Muscle of leg (tissue), 11 donors: ENCODE data around the gene CHN1. TPM values are rescaled to one million over a fixed set of nuclear protein-coding genes. Genes with fewer than 3 reads are reported as not detected.

Experiments
- DNase-seq: peaks from one replicate; pipeline ENCODE4 v3.0.0; 2013
- H3K27ac ChIP-seq: one replicate; pipeline ENCODE4 v1.5.1; 2013; ENCODE audit warnings: mild to moderate bottlenecking, low read length, control low read depth
- H3K27me3 ChIP-seq: one replicate; pipeline ENCODE4 v1.6.1; 2013; ENCODE audit warnings: low read length; ENCODE audit not compliant: control insufficient read depth, insufficient read depth
- H3K36me3 ChIP-seq: one replicate; pipeline ENCODE4 v1.6.1; 2013; ENCODE audit warnings: low read length; ENCODE audit not compliant: control insufficient read depth, insufficient read depth
- H3K4me1 ChIP-seq: one replicate; pipeline ENCODE4 v1.6.1; 2013; ENCODE audit warnings: low read length; ENCODE audit not compliant: control insufficient read depth, insufficient read depth
- H3K4me3 ChIP-seq: one replicate; pipeline ENCODE4 v1.5.1; 2013; ENCODE audit warnings: low read length, control low read depth
- H3K9me3 ChIP-seq: replicated peaks from 2 replicates; pipeline ENCODE4 v1.6.1; 2013; ENCODE audit warnings: low read depth, low read length; ENCODE audit not compliant: control insufficient read depth
- WGBS: methylation state at CpG from one replicate; pipeline ENCODE4 v1.1.5; 2013; ENCODE audit warnings: missing lambda C conversion rate; ENCODE audit not compliant: insufficient coverage; 5-methylcytosine and 5-hydroxymethylcytosine counted together
- polyA plus RNA-seq, 8 donors: library from polyadenylated mRNA; unstranded; fragments of 120-200 nt; gene quantifications; one replicate each; pipeline versions ENCODE4 v1.2.1 to v1.2.3, GENCODE V29; 2013; ENCODE audit warnings: inconsistent platforms in 1 of 8, low replicate concordance in 1 of 8; ENCODE audit not compliant: insufficient read length in 8 of 8, insufficient read depth in 1 of 8
- total RNA-seq: library from RNA; stranded (reverse); fragments of 120-200 nt; gene quantifications from one replicate; pipeline ENCODE4 v1.2.4, GENCODE V29; 2013

The CHN1 gene
- total and polyA plus RNA-seq, 9 donors: 10.9 to 19.5 (median 12.2) TPM

GRCh38 chr2:174878537-174879147, 126.5 kb downstream of the CHN1 start:
- Histone ChIP-seq H3K4me1 (no peaks in the 10 kb centered on the region), H3K36me3 (no peaks in the 10 kb centered on the region), H3K27me3 (no peaks in the 10 kb centered on the region), H3K9me3 (no peaks in the 10 kb centered on the region), H3K4me3 (no peak overlapping the region), H3K27ac (no peak overlapping the region)
- DNase-seq: peak; percentile 53
- no CpG with 5 or more reads among the region's 4 CpGs for WGBS

- no peaks in the 10 kb centered on the region for H3K36me3 ChIP-seq
- H3K4me1 ChIP-seq: no peaks in the 10 kb centered on the region
- DNase-seq: no peak
- H3K27ac ChIP-seq: no peak overlapping the region
- H3K9me3 ChIP-seq: no peaks in the 10 kb centered on the region
- H3K4me3 ChIP-seq: no peak overlapping the region
- no peaks in the 10 kb centered on the region for H3K27me3 ChIP-seq
- WGBS: no CpG with 5 or more reads among the region's 5 CpGs
Measured at GRCh38 chr2:174877751-174878150, 127.4 kb downstream of the CHN1 start.

GRCh38 chr2:174877301-174877700, 127.9 kb downstream of the CHN1 start:
- no CpG with 5 or more reads among the region's 1 CpG for WGBS
- Histone ChIP-seq H3K27me3 (no peaks in the 10 kb centered on the region), H3K9me3 (no peaks in the 10 kb centered on the region), H3K36me3 (no peaks in the 10 kb centered on the region), H3K4me3 (no peak overlapping the region), H3K4me1 (no peaks in the 10 kb centered on the region), H3K27ac (no peak overlapping the region)
- no peak for DNase-seq

- Histone ChIP-seq H3K4me1 (no peaks in the 10 kb centered on the region), H3K36me3 (no peaks in the 10 kb centered on the region), H3K27ac (no peak overlapping the region), H3K9me3 (no peaks in the 10 kb centered on the region), H3K27me3 (no peaks in the 10 kb centered on the region), H3K4me3 (no peak overlapping the region)
- WGBS: no CpG with 5 or more reads among the region's 1 CpG
- DNase-seq: peak; percentile 87
Measured at GRCh38 chr2:174874085-174874484, 131.1 kb downstream of the CHN1 start.

- DNase-seq: peak; percentile 37
- Histone ChIP-seq H3K9me3 (no peaks in the 10 kb centered on the region), H3K4me3 (no peak overlapping the region), H3K4me1 (no peaks in the 10 kb centered on the region), H3K36me3 (no peaks in the 10 kb centered on the region), H3K27me3 (no peaks in the 10 kb centered on the region), H3K27ac (no peak overlapping the region)
Measured at GRCh38 chr2:174873471-174873870, 131.7 kb downstream of the CHN1 start.

GRCh38 chr2:174870787-174871186, 134.4 kb downstream of the CHN1 start:
- WGBS: no CpG with 5 or more reads among the region's 1 CpG
- Histone ChIP-seq H3K27me3 (no peaks in the 10 kb centered on the region), H3K4me1 (no peaks in the 10 kb centered on the region), H3K27ac (no peak overlapping the region), H3K9me3 (no peaks in the 10 kb centered on the region), H3K36me3 (no peaks in the 10 kb centered on the region), H3K4me3 (no peak overlapping the region)
- peak; percentile 20 for DNase-seq

- Histone ChIP-seq H3K27ac (no peak overlapping the region), H3K27me3 (no peaks in the 10 kb centered on the region)
- WGBS: no CpG with 5 or more reads among the region's 1 CpG
Measured at GRCh38 chr2:174868878-174869277, 136.3 kb downstream of the CHN1 start.

GRCh38 chr2:174866421-174866820, 138.8 kb downstream of the CHN1 start:
- no peak overlapping the region for H3K27ac ChIP-seq
- H3K27me3 ChIP-seq: no peaks in the 10 kb centered on the region
- H3K4me3 ChIP-seq: no peak overlapping the region
- no peaks in the 10 kb centered on the region for H3K36me3 ChIP-seq
- no peak for DNase-seq
- no peaks in the 10 kb centered on the region for H3K4me1 ChIP-seq
- no peaks in the 10 kb centered on the region for H3K9me3 ChIP-seq

More at GRCh38 chr2:174868878-174869277, 136.3 kb downstream of the CHN1 start:
- Histone ChIP-seq H3K4me3 (no peak overlapping the region), H3K4me1 (no peaks in the 10 kb centered on the region), H3K36me3 (no peaks in the 10 kb centered on the region), H3K9me3 (no peaks in the 10 kb centered on the region)
- DNase-seq: no peak

- H3K4me1 ChIP-seq: no peaks in the 10 kb centered on the region
- H3K27me3 ChIP-seq: no peaks in the 10 kb centered on the region
- H3K27ac ChIP-seq: no peak overlapping the region
- no peak for DNase-seq
- H3K9me3 ChIP-seq: no peaks in the 10 kb centered on the region
- H3K36me3 ChIP-seq: no peaks in the 10 kb centered on the region
- H3K4me3 ChIP-seq: no peak overlapping the region
- no CpG with 5 or more reads among the region's 1 CpG for WGBS
Measured at GRCh38 chr2:174863183-174863582, 142.0 kb downstream of the CHN1 start.

GRCh38 chr2:174859563-174860169, 145.5 kb downstream of the CHN1 start:
- H3K4me3 ChIP-seq: no peak overlapping the region
- no CpG with 5 or more reads among the region's 1 CpG for WGBS
- DNase-seq: no peak

GRCh38 chr2:174858745-174859144, 146.4 kb downstream of the CHN1 start:
- no peak for DNase-seq

More at GRCh38 chr2:174859563-174860169, 145.5 kb downstream of the CHN1 start:
- no peaks in the 10 kb centered on the region for H3K9me3 ChIP-seq
- H3K4me1 ChIP-seq: no peaks in the 10 kb centered on the region
- H3K36me3 ChIP-seq: no peaks in the 10 kb centered on the region
- no peak overlapping the region for H3K27ac ChIP-seq
- no peaks in the 10 kb centered on the region for H3K27me3 ChIP-seq

More at GRCh38 chr2:174858745-174859144, 146.4 kb downstream of the CHN1 start:
- Histone ChIP-seq H3K4me1 (no peaks in the 10 kb centered on the region), H3K27ac (no peak overlapping the region), H3K36me3 (no peaks in the 10 kb centered on the region), H3K4me3 (no peak overlapping the region), H3K9me3 (no peaks in the 10 kb centered on the region), H3K27me3 (no peaks in the 10 kb centered on the region)
